HG03045 (cell line): ENCODE results near the gene NECTIN1.
"Not testable (repeated sequence)": the region's sequence is repeated elsewhere in the genome, so short reads cannot be mapped to it uniquely, and the experiment has no call there.

ENCODE experiments used
- ATAC-seq: cut with Tn5 transposase; IDR thresholded peaks from one replicate; pipeline ENCODE4 v1.9.1; 2021; ENCODE audit warnings: mild to moderate bottlenecking, moderate library complexity; ENCODE audit not compliant: unreplicated experiment

NECTIN1 gene

GRCh38 chr11:119595941-119596340 is 133.1 kb downstream of the NECTIN1 start:
- ATAC-seq = not testable (repeated sequence)

- no peak for ATAC-seq
Measured at GRCh38 chr11:119594639-119595249, 134.3 kb downstream of the NECTIN1 start.

DNA sequence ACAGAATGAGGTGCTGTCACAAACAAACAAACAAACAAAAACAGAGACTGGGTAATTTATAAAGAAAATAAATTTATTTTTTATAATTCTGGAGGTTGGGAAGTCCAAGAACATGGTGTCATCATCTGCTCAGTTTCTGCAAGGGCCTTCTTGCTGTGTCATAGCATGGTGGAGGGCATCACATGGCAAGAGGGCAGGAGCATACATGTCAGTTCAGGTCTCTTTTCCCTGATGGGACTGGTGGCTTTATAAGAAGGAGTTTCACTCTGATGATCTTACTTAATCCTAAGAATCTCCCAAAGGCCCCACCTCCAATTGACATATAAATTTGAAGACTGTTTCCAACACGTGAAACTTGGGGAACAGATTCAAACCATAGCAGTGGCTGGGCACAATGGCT is 135.7 kb downstream of the NECTIN1 start:
- no peak for ATAC-seq

DNA sequence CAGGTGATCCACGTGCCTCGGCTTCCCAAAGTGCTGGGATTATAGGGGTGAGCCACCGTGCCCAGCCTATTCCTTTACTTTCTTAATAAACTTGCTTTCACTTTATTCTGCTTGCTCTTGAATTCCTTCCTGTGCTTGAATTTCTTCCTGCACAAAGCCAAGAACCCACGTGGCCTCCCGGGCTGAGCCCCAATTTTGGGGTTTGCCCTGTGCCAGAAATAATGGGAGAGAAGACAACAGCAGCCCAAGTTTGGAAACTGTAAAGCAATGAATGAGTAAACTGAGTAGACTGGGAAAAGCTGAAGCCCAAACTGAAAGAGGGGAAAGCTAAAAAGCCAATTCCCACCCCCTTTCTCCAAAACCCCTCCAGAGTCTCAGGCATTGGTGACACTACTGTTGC is 136.4 kb downstream of the NECTIN1 start:
- ATAC-seq = no peak

DNA sequence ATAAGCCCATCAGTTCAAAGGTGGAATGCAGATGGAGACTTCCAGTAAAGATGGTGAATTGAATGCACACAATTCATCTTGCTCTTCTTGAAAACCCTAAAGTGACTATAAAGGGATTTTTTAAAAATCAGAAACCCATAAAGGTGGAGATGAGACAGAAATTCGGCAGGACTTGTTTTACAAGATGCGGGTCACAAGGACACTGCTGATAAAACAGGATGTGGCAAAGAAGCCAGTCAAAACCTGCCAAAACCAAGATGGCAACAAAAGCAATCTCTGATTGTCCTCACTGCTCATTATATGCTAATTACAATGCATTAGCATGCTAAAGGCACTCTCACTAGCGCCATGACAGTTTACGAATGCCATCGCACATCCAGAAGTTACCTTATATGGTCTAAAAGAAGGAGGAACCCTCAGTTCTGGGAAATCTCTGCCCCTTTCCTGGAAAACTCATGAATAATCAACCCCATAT is 137.1 kb downstream of the NECTIN1 start:
- no peak for ATAC-seq

GRCh38 chr11:119590651-119591351 is 138.2 kb downstream of the NECTIN1 start:
- ATAC-seq = no peak

- ATAC-seq = no peak
Measured at GRCh38 chr11:119589001-119589400, 140.0 kb downstream of the NECTIN1 start.
